Effector CD4-positive, alpha-beta T cell (primary cell): ENCODE results near the gene TMEM223.
A peak's percentile ranks its signal among the peaks of the same experiment; 100 is the strongest.
"Not testable (repeated sequence)": the region's sequence is repeated elsewhere in the genome, so short reads cannot be mapped to it uniquely, and the experiment has no call there.

Experiments used
- DNase-seq: peaks from one replicate; pipeline ENCODE4 v3.0.0-alpha.2; 2020

The TMEM223 gene

DNA sequence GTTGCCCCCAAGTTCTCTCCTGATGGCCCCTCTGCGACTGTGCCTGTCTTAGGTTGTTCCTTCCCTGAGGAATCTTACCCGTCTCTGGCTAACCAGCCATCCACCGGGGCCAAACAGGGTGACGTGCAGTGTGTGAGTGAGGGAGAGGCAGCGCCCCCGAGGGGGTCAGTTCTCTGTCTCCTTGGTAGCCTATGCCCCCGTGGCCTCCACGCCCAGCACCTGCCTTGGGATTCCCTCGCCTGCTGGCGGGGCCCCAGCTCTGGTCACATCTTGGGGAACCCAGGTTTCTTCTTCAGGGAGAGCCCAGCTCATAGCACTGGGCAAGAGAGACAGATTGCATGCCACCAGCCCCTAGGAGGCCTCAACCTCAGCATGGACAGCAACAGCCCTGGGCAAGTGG is 7.7 kb upstream of the TMEM223 start:
- no peak for DNase-seq

DNA sequence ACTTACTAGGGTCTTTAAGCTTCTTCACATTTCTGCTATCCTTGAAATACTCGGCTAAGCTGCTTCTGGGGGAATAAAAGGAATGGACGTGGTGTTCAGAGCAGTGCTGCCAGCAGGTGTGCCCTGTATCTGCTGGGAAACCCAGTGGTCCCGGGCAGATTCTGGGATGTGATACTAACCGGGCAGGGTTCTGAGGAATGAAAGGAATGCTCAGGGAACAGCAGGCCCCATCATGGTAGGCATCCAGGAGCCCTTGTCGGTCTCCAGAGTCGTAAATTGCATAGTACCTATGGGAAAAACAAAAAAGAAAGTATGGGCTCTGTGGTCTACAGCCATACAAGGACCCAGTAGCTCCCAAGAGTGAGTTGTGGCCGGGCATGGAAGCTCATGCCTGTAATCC is 4.5 kb upstream of the TMEM223 start:
- no peak for DNase-seq

DNA sequence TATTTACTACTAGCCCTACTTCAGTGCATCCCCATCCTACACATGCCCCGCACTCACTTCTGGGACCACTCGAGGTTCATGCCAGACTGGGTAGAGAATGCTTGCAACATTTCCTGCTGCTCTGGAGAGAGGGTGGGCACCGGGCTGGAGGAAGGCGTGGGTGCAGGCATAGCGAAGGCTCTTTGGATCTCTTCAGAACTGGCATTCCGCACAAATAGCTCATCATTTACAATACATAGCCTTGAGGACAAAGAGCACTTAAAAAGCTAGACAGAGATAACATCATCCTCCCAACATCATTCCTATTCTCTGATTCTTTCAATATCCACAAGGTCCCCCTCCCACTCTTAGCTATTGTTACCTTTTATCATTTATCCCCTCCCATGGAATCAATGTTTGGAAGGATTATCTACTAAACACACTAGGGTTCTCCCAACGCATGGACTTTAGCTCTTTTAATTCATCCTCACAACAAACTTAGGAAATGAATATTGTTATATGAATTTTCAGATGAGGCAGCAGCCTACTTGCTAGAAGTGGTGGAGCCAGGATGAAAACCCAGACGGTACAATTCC is 2.5 kb upstream of the TMEM223 start:
- DNase-seq = no peak

DNA sequence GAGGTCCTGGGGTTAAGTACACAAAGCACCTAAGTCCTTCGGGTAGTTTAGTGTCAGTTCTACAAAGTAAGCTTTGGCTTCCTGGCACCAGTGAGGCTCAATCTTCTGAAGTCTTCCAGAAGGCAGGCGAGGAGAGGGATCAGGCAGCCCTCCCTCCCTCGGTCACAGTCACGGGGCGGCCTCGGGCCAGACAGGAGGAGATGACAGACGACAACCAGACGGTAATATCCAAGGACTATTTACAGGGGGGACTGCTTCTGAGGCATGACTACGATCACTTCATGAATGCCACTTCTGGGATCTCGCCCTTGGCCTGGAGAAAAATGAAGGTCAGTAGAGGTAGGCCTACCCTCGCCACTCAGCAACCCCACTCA is 383 bp upstream of the TMEM223 start:
- DNase-seq = peak; percentile 25

DNA sequence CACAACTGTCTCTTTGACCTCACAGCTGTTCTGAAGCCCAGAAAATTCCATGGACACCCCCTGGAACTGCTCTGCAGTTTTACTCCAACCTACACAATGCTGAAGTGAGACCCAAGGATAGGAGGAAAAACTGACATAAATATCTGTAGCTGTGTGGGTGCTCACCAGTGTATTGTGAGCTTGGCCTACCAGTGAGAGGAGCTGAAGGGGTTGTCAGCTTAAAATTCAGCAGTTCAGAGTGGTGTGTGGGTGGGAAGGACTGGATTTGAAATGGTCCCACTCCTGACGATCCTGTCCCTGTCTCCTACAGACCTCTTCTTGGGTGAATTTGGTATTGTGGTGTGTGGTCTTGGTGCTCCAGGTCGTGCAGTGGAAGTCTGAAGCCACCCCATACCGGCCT is 2.2 kb downstream of the TMEM223 start:
- no peak for DNase-seq

- no peak for DNase-seq
These were observed 2.8 kb downstream of the TMEM223 start for GRCh38 chr11:62788991-62789390.

DNA sequence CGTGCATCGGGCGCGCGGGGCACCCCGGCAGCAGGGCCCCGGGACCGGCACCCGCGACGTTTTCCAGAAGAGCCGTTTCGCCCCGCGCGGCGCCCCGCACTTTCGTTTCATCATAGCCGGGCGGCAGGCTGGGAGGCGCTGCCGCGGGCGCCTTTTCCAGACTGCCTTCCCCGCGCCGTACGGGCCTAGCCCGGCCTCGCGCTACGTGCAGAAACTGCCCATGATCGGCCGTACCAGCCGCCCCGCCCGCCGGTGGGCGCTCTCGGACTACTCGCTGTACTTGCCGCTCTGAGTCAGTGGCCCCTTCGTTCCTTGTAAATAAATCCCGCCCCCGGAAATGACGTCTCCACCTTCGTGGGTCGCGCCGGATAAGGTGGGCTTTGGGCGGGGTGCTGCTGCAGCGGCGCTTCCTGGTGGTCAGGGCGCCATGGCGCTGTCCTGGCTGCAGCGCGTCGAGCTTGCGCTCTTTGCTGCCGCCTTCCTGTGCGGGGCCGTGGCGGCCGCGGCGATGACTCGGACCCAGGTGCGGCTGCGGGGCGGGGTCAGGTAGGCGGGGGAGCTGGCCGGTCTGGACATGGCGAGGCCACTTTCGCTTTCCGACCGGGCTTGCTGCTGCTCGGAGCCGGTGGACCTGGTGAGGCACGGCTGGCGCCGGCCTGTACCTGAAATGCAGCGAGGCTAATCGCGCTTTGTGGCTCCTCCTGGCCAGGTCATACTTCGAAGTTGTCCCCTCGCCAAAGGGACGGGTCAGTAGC is 4.6 kb downstream of the TMEM223 start, which contains the start of gene TMEM179B:
TSS of gene TMEM179B (plus strand) at position 398 of the 755 bp plus-strand sequence. CDS start at position 428, 30 bp downstream.
- peak; percentile 98 for DNase-seq

- peak; percentile 79 for DNase-seq
These were observed 5.3 kb downstream of the TMEM223 start for GRCh38 chr11:62786318-62787004.

DNA sequence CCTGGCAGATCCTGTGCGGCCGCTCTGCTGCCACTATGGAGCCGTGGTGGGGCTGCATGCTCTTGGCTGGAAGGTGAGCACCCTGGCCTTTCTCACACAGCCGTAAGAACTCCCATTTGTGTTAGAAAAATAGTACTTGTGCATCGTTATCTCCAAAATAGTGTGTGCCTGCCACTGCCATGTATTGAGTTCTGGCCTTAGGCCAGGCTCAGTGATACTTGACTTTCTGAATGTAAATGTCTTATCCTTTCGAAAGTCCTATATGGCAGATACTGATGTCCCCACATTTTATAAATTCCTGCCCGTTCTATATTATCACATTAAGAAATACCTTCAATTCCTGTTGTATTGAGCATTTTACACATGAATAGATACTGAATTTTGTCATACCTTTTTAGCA is 9.1 kb downstream of the TMEM223 start:
- no peak for DNase-seq

GRCh38 chr11:62778441-62778840 is 13.4 kb downstream of the TMEM223 start:
- DNase-seq = no peak

- DNase-seq = no peak
These were observed 14.4 kb downstream of the TMEM223 start for GRCh38 chr11:62777389-62777788.

DNA sequence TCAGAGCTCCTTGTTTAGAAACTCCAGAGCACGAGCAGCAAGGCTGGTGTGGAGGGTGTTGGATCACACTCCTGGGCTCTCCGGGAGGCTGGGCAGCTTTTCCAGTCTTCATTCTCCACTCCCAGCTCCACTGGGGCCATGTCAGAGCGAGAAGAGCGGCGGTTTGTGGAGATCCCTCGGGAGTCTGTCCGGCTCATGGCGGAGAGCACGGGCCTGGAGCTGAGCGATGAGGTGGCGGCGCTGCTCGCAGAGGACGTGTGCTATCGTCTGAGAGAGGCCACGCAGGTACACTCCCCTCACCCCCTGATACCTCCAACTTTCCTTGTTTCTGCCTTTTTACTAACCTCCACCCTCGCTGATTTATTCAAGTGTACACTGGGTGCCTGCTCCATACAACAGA is 16.2 kb downstream of the TMEM223 start:
- DNase-seq = no peak

GRCh38 chr11:62774407-62774806 is 17.4 kb downstream of the TMEM223 start:
- no peak for DNase-seq

- DNase-seq = peak; percentile 90
These were observed 20.4 kb downstream of the TMEM223 start, which contains the start of gene TAF6L for GRCh38 chr11:62771144-62772021. Gene TAF6L, plus strand, starts transcription at chr11:62771396. Its CDS starts 4,388 bp downstream, at chr11:62775784.

GRCh38 chr11:62770778-62771143 is 21.0 kb downstream of the TMEM223 start:
- DNase-seq = no peak

DNA sequence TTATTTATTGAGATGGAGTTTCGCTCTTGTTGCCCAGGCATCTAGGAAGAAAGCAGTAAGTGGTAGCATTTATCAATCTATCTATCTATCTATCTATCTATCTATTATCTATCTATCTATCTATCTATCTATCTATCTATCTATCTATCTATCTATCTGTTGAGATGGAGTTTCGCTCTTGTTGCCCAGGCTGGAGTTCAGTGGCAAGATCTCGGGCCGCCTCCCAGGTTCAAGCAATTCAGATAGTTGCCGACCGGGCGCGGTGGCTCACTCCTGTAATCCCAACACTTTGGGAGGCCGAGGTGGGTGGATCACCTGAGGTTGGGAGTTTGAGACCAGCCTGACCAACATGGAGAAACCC is 31.0 kb downstream of the TMEM223 start:
- DNase-seq = not testable (repeated sequence)

DNA sequence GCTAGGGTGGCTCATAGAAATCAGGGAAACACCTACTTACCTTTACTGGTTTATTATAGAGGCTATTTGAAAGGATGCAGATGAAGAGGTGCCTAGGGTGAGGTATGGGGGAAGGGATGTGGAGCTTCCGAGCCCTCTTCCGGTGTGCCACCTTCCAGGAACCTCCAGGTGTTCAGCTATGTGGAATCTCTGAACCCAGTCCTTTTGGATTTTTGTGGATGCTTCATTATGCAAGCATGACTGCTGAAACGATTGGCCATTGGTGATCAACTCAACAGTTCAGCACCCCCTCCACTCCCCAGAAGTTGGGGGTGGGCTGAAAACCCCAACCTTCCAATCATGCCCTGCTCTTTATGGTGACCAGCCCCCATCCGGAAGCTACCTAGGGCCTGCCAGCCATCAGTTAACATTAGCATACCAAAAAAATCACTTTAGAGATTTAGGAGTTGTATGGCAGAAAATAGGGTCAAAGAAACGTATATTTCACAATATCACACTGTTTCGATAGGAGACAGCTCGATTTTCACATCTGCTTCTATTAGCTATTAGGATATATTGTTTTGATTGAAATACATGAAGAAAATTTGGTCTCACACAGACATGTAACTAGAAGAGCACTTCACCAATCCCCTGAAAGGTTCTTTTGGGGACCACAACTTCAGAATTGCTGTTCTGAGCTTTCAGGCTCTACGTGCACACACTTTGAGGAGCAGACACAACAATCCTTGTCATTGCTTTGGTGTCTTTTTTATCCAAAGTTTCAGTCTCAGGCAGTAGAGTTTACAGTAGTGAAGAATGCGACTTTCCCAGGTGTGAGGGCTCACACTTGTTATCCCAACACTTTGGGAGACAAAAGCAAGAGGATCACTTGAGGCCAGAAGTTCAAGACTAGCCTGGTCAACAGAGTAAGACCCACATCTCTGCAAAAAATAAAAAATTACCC is 33.7 kb downstream of the TMEM223 start:
- DNase-seq = no peak

GRCh38 chr11:62755086-62755615 is 36.7 kb downstream of the TMEM223 start:
- DNase-seq = no peak

GRCh38 chr11:62753736-62754603 is 37.8 kb downstream of the TMEM223 start, which contains the start of gene ZBTB3:
Gene ZBTB3, minus strand, starts transcription at chr11:62754160. Its CDS starts 496 bp downstream, at chr11:62753664.
- peak; percentile 93 for DNase-seq

DNA sequence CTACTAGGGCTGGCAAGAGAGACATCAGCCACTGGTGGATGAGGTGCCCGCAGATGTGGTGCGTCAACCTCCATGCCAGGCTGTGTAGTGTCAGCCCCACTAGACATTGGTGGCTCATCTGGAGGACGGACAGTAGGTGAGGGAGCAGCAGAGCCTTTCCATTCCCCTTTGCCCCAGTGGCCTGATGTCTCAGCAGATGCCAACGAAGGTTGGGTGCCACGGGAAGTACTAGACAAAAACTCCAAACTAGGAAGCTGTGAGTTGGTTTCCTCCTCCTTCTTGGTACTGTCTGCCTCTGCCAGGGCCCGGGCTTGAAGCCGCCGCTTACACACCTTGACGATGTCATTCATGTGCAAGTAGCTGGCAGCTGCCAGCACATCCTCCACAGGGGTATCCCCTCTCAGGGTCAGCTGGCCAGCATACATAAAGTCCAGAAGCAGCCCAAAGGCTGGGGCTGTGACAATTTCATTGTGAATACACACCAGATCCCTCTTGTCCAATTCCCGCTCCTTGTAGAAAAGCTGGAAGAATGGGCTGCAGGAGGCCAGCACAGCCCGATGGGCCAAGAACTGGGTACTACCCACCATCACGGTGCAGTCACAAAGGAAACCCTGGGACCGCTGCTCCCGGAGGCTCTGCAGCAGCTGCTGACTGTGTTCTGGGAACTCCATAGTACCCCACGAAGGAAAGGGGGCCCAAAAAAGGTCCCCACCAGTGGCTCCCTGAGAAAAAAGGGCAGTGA is 38.6 kb downstream of the TMEM223 start:
- DNase-seq = no peak
